Measurements from ENCODE around the gene FRMD6.

Gene FRMD6

DNA sequence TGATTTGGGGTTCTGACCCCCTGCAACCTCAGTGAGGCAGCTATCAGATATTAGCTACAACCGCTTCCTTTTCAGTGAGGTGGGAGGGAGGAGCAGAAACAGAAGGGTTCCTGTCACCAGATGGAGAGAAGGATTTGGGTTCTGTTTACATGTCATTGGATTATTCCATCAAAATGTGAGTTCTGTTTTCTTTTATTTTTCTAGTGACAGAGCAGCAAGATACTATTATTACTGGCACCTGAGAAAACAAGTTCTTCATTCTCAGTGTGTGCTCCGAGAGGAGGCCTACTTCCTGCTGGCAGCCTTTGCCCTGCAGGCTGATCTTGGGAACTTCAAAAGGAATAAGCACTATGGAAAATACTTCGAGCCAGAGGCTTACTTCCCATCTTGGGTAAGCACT lies 52.8 kb downstream of the FRMD6 start:
- peaks cover 6% of the 10 kb centered on the region for H3K36me3 ChIP-seq (ENCODE audit: control insufficient read depth, insufficient read depth, low read length)
- no peaks in the 10 kb centered on the region for H3K79me1 ChIP-seq (ENCODE audit: low read length)
- H4K8ac ChIP-seq (ENCODE audit: low read depth, low read length): no peak overlapping the region
- H3K56ac ChIP-seq (ENCODE audit: low read length): no peak overlapping the region
- H3K4me1 ChIP-seq (ENCODE audit: control insufficient read depth, low read depth, low read length): peaks cover 4% of the 10 kb centered on the region
- DNase-seq: peak; percentile 61
- H2BK5ac ChIP-seq (ENCODE audit: low read length): no peak overlapping the region
- no peak overlapping the region for H2AK5ac ChIP-seq (ENCODE audit: low read length)
- no peak overlapping the region for H3K27ac ChIP-seq (ENCODE audit: low read depth, low read length)
- no peak overlapping the region for H4K5ac ChIP-seq (ENCODE audit: low read length)
- no peak overlapping the region for H2BK15ac ChIP-seq (replicated peaks; ENCODE audit: low read depth)
- H3K4me3 ChIP-seq (ENCODE audit: low read length): no peak overlapping the region
- no peak overlapping the region for H3K18ac ChIP-seq (ENCODE audit: low read length)
- H3K4me2 ChIP-seq (ENCODE audit: low read length): no peak overlapping the region
- no peak overlapping the region for H3K4ac ChIP-seq (ENCODE audit: low read depth, low read length)
- no CpG with 5 or more reads among the region's 3 CpGs for WGBS (ENCODE audit: extremely low coverage, insufficient coverage, low lambda C conversion rate)
- no peak overlapping the region for H2BK120ac ChIP-seq (ENCODE audit: low read depth, low read length)
- no peak overlapping the region for H3K23ac ChIP-seq (ENCODE audit: low read length)
- no peak overlapping the region for H3K9ac ChIP-seq (ENCODE audit: low read length)
- H3K79me2 ChIP-seq (ENCODE audit: control insufficient read depth, insufficient read depth, low read length): no peaks in the 10 kb centered on the region
- no peaks in the 10 kb centered on the region for H3K27me3 ChIP-seq (ENCODE audit: insufficient read depth, low read length, poor library complexity)

GRCh38 chr14:51707327-51707726 lies 55.6 kb downstream of the FRMD6 start:
- H2BK15ac ChIP-seq (replicated peaks; ENCODE audit: low read depth): no peak overlapping the region
- H4K5ac ChIP-seq (ENCODE audit: low read length): no peak overlapping the region
- peaks cover 8% of the 10 kb centered on the region for H3K36me3 ChIP-seq (ENCODE audit: control insufficient read depth, insufficient read depth, low read length)
- H3K27me3 ChIP-seq (ENCODE audit: insufficient read depth, low read length, poor library complexity): no peaks in the 10 kb centered on the region
- H3K18ac ChIP-seq (ENCODE audit: low read length): no peak overlapping the region
- no peak overlapping the region for H3K4me2 ChIP-seq (ENCODE audit: low read length)
- H3K9ac ChIP-seq (ENCODE audit: low read length): no peak overlapping the region
- no peak overlapping the region for H3K27ac ChIP-seq (ENCODE audit: low read depth, low read length)
- H3K4me3 ChIP-seq (ENCODE audit: low read length): no peak overlapping the region
- H2AK5ac ChIP-seq (ENCODE audit: low read length): no peak overlapping the region
- no peak overlapping the region for H4K8ac ChIP-seq (ENCODE audit: low read depth, low read length)
- H3K56ac ChIP-seq (ENCODE audit: low read length): no peak overlapping the region
- no peak overlapping the region for H3K23ac ChIP-seq (ENCODE audit: low read length)
- no peak overlapping the region for H3K4ac ChIP-seq (ENCODE audit: low read depth, low read length)
- WGBS (ENCODE audit: extremely low coverage, insufficient coverage, low lambda C conversion rate): no CpG with 5 or more reads among the region's 2 CpGs
- H2BK120ac ChIP-seq (ENCODE audit: low read depth, low read length): no peak overlapping the region
- no peak overlapping the region for H2BK5ac ChIP-seq (ENCODE audit: low read length)
- DNase-seq: no peak
- no peaks in the 10 kb centered on the region for H3K79me2 ChIP-seq (ENCODE audit: control insufficient read depth, insufficient read depth, low read length)
- H3K4me1 ChIP-seq (ENCODE audit: control insufficient read depth, low read depth, low read length): peaks cover 4% of the 10 kb centered on the region
- no peaks in the 10 kb centered on the region for H3K79me1 ChIP-seq (ENCODE audit: low read length)

- Histone ChIP-seq H3K4me1 (ENCODE audit: control insufficient read depth, low read depth, low read length) (peaks cover 8% of the 10 kb centered on the region), H2BK15ac (replicated peaks; ENCODE audit: low read depth) (no peak overlapping the region), H3K4ac (ENCODE audit: low read depth, low read length) (no peak overlapping the region), H2BK5ac (ENCODE audit: low read length) (no peak overlapping the region), H3K27ac (ENCODE audit: low read depth, low read length) (no peak overlapping the region), H3K79me1 (ENCODE audit: low read length) (no peaks in the 10 kb centered on the region), H4K8ac (ENCODE audit: low read depth, low read length) (no peak overlapping the region), H3K4me3 (ENCODE audit: low read length) (no peak overlapping the region), H3K36me3 (ENCODE audit: control insufficient read depth, insufficient read depth, low read length) (peaks cover 6% of the 10 kb centered on the region), H3K4me2 (ENCODE audit: low read length) (no peak overlapping the region), H3K79me2 (ENCODE audit: control insufficient read depth, insufficient read depth, low read length) (no peaks in the 10 kb centered on the region), H4K5ac (ENCODE audit: low read length) (no peak overlapping the region), H3K9ac (ENCODE audit: low read length) (no peak overlapping the region), H2BK120ac (ENCODE audit: low read depth, low read length) (no peak overlapping the region), H3K27me3 (ENCODE audit: insufficient read depth, low read length, poor library complexity) (no peaks in the 10 kb centered on the region), H3K18ac (ENCODE audit: low read length) (no peak overlapping the region), H2AK5ac (ENCODE audit: low read length) (no peak overlapping the region), H3K23ac (ENCODE audit: low read length) (no peak overlapping the region), H3K56ac (ENCODE audit: low read length) (no peak overlapping the region)
- no CpG with 5 or more reads among the region's 2 CpGs for WGBS (ENCODE audit: extremely low coverage, insufficient coverage, low lambda C conversion rate)
- DNase-seq: no peak
Observed at GRCh38 chr14:51711505-51711904, 59.8 kb downstream of the FRMD6 start.

- peak overlapping the region; percentile 5 for H3K27ac ChIP-seq (ENCODE audit: low read depth, low read length)
- no peak overlapping the region for H4K8ac ChIP-seq (ENCODE audit: low read depth, low read length)
- peaks cover 4% of the 10 kb centered on the region for H3K4me1 ChIP-seq (ENCODE audit: control insufficient read depth, low read depth, low read length)
- no peaks in the 10 kb centered on the region for H3K79me1 ChIP-seq (ENCODE audit: low read length)
- H2BK120ac ChIP-seq (ENCODE audit: low read depth, low read length): no peak overlapping the region
- H3K9ac ChIP-seq (ENCODE audit: low read length): no peak overlapping the region
- H3K27me3 ChIP-seq (ENCODE audit: insufficient read depth, low read length, poor library complexity): no peaks in the 10 kb centered on the region
- H3K4me2 ChIP-seq (ENCODE audit: low read length): no peak overlapping the region
- no peak overlapping the region for H2BK15ac ChIP-seq (replicated peaks; ENCODE audit: low read depth)
- no peak overlapping the region for H3K23ac ChIP-seq (ENCODE audit: low read length)
- no peak overlapping the region for H3K4me3 ChIP-seq (ENCODE audit: low read length)
- no peak overlapping the region for H3K4ac ChIP-seq (ENCODE audit: low read depth, low read length)
- peaks cover 2% of the 10 kb centered on the region for H3K36me3 ChIP-seq (ENCODE audit: control insufficient read depth, insufficient read depth, low read length)
- H2BK5ac ChIP-seq (ENCODE audit: low read length): no peak overlapping the region
- H3K56ac ChIP-seq (ENCODE audit: low read length): no peak overlapping the region
- no peaks in the 10 kb centered on the region for H3K79me2 ChIP-seq (ENCODE audit: control insufficient read depth, insufficient read depth, low read length)
- no peak overlapping the region for H2AK5ac ChIP-seq (ENCODE audit: low read length)
- no peak overlapping the region for H4K5ac ChIP-seq (ENCODE audit: low read length)
- no peak overlapping the region for H3K18ac ChIP-seq (ENCODE audit: low read length)
- no peak for DNase-seq
- WGBS (ENCODE audit: extremely low coverage, insufficient coverage, low lambda C conversion rate): no CpG with 5 or more reads among the region's 7 CpGs
Observed at GRCh38 chr14:51715250-51715649, 63.5 kb downstream of the FRMD6 start.

DNA sequence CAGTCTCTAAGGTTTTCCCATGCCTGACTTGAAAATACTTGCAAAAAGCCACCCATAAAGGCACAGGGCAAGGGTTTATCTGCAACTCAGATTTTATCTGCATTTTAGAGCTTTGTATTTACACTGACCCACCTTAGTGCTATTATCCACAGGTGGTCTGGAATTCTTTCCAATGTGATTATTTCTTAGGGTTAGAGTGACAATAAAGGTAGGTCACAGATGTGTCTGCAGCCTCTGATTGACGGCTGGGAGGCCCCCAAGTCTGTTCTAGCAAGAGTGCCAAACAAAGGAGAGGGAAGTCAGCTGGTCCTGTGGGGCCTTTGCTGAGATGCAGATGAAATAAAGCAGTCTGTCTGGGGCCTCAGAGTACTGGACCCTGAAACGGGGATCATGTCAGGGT lies 64.0 kb downstream of the FRMD6 start:
- Histone ChIP-seq H3K23ac (ENCODE audit: low read length) (no peak overlapping the region), H3K79me1 (ENCODE audit: low read length) (no peaks in the 10 kb centered on the region)
- WGBS (ENCODE audit: extremely low coverage, insufficient coverage, low lambda C conversion rate): no CpG with 5 or more reads among the region's 2 CpGs

GRCh38 chr14:51716610-51717009 lies 64.9 kb downstream of the FRMD6 start:
- no peak for DNase-seq
- H3K36me3 ChIP-seq (ENCODE audit: control insufficient read depth, insufficient read depth, low read length): no peaks in the 10 kb centered on the region
- H2BK15ac ChIP-seq (replicated peaks; ENCODE audit: low read depth): no peak overlapping the region
- no peaks in the 10 kb centered on the region for H3K27me3 ChIP-seq (ENCODE audit: insufficient read depth, low read length, poor library complexity)
- no peak overlapping the region for H3K4me2 ChIP-seq (ENCODE audit: low read length)
- H3K56ac ChIP-seq (ENCODE audit: low read length): no peak overlapping the region
- no CpG with 5 or more reads among the region's 6 CpGs for WGBS (ENCODE audit: extremely low coverage, insufficient coverage, low lambda C conversion rate)
- H4K5ac ChIP-seq (ENCODE audit: low read length): no peak overlapping the region
- no peak overlapping the region for H2BK5ac ChIP-seq (ENCODE audit: low read length)
- no peak overlapping the region for H3K18ac ChIP-seq (ENCODE audit: low read length)
- no peaks in the 10 kb centered on the region for H3K79me2 ChIP-seq (ENCODE audit: control insufficient read depth, insufficient read depth, low read length)
- H2AK5ac ChIP-seq (ENCODE audit: low read length): no peak overlapping the region
- peaks cover 4% of the 10 kb centered on the region for H3K4me1 ChIP-seq (ENCODE audit: control insufficient read depth, low read depth, low read length)
- H4K8ac ChIP-seq (ENCODE audit: low read depth, low read length): no peak overlapping the region
- no peak overlapping the region for H3K4ac ChIP-seq (ENCODE audit: low read depth, low read length)
- H3K79me1 ChIP-seq (ENCODE audit: low read length): no peaks in the 10 kb centered on the region
- no peak overlapping the region for H2BK120ac ChIP-seq (ENCODE audit: low read depth, low read length)
- no peak overlapping the region for H3K23ac ChIP-seq (ENCODE audit: low read length)
- H3K4me3 ChIP-seq (ENCODE audit: low read length): no peak overlapping the region
- no peak overlapping the region for H3K27ac ChIP-seq (ENCODE audit: low read depth, low read length)
- H3K9ac ChIP-seq (ENCODE audit: low read length): no peak overlapping the region

More for the DNA sequence above, 64.0 kb downstream of the FRMD6 start:
- peak; percentile 72 for DNase-seq
- no peak overlapping the region for H2BK120ac ChIP-seq (ENCODE audit: low read depth, low read length)
- no peak overlapping the region for H3K56ac ChIP-seq (ENCODE audit: low read length)
- H3K4me1 ChIP-seq (ENCODE audit: control insufficient read depth, low read depth, low read length): peaks cover 4% of the 10 kb centered on the region
- H3K36me3 ChIP-seq (ENCODE audit: control insufficient read depth, insufficient read depth, low read length): peaks cover 2% of the 10 kb centered on the region
- H2BK15ac ChIP-seq (replicated peaks; ENCODE audit: low read depth): no peak overlapping the region
- no peak overlapping the region for H3K18ac ChIP-seq (ENCODE audit: low read length)
- no peak overlapping the region for H2AK5ac ChIP-seq (ENCODE audit: low read length)
- no peak overlapping the region for H3K4me2 ChIP-seq (ENCODE audit: low read length)
- no peak overlapping the region for H3K27ac ChIP-seq (ENCODE audit: low read depth, low read length)
- H4K5ac ChIP-seq (ENCODE audit: low read length): no peak overlapping the region
- H3K27me3 ChIP-seq (ENCODE audit: insufficient read depth, low read length, poor library complexity): no peaks in the 10 kb centered on the region
- no peak overlapping the region for H3K9ac ChIP-seq (ENCODE audit: low read length)
- H3K4ac ChIP-seq (ENCODE audit: low read depth, low read length): no peak overlapping the region
- H3K79me2 ChIP-seq (ENCODE audit: control insufficient read depth, insufficient read depth, low read length): no peaks in the 10 kb centered on the region
- no peak overlapping the region for H4K8ac ChIP-seq (ENCODE audit: low read depth, low read length)
- no peak overlapping the region for H3K4me3 ChIP-seq (ENCODE audit: low read length)
- H2BK5ac ChIP-seq (ENCODE audit: low read length): no peak overlapping the region
